HG02938 (cell line): ENCODE data around the gene CTSF.
"Not testable (repeated sequence)": the region's sequence is repeated elsewhere in the genome, so short reads cannot be mapped to it uniquely, and the experiment has no call there.

Experiments
- ATAC-seq: cut with Tn5 transposase; IDR thresholded peaks from one replicate; pipeline ENCODE4 v1.9.1; 2021; ENCODE audit warnings: mild to moderate bottlenecking, moderate library complexity; ENCODE audit not compliant: unreplicated experiment

CTSF gene

GRCh38 chr11:66589996-66590675 lies 21.7 kb upstream of the CTSF start:
- no peak for ATAC-seq

GRCh38 chr11:66589315-66589714 lies 20.9 kb upstream of the CTSF start:
- not testable (repeated sequence) for ATAC-seq

- ATAC-seq: no peak
Observed at GRCh38 chr11:66586136-66586535, 17.7 kb upstream of the CTSF start.

- not testable (repeated sequence) for ATAC-seq
Observed at GRCh38 chr11:66585447-66585846, 17.0 kb upstream of the CTSF start.

- ATAC-seq: not testable (repeated sequence)
Observed at GRCh38 chr11:66582565-66583147, 14.2 kb upstream of the CTSF start.

GRCh38 chr11:66581261-66581660 lies 12.9 kb upstream of the CTSF start:
- ATAC-seq: no peak

GRCh38 chr11:66580803-66581202 lies 12.4 kb upstream of the CTSF start:
- ATAC-seq: no peak

GRCh38 chr11:66579017-66579606 lies 10.7 kb upstream of the CTSF start:
- ATAC-seq: no peak

GRCh38 chr11:66570850-66571180 lies 2.4 kb upstream of the CTSF start:
- ATAC-seq: no peak

GRCh38 chr11:66570079-66570849 lies 1.9 kb upstream of the CTSF start:
- ATAC-seq: no peak

GRCh38 chr11:66569076-66569475 lies 670 bp upstream of the CTSF start:
- ATAC-seq: no peak

GRCh38 chr11:66567787-66568123 lies 651 bp downstream of the CTSF start:
- no peak for ATAC-seq

- no peak for ATAC-seq
Observed at GRCh38 chr11:66566221-66566620, 2.2 kb downstream of the CTSF start.

- ATAC-seq: no peak
Observed at GRCh38 chr11:66564984-66565383, 3.4 kb downstream of the CTSF start.

- ATAC-seq: no peak
Observed at GRCh38 chr11:66564538-66564937, 3.9 kb downstream of the CTSF start.

- ATAC-seq: no peak
Observed at GRCh38 chr11:66563832-66564231, 4.6 kb downstream of the CTSF start.

- no peak for ATAC-seq
Observed at GRCh38 chr11:66562907-66563583, 5.4 kb downstream of the CTSF start.

GRCh38 chr11:66562275-66562674 lies 6.1 kb downstream of the CTSF start:
- no peak for ATAC-seq

GRCh38 chr11:66561975-66562248 lies 6.5 kb downstream of the CTSF start:
- ATAC-seq: no peak

GRCh38 chr11:66561178-66561974 lies 7.0 kb downstream of the CTSF start:
- no peak for ATAC-seq
